Right renal pelvis (tissue), 4 donors: ENCODE data around the gene KLHL6. TPM values are rescaled to one million over a fixed set of nuclear protein-coding genes. Genes with fewer than 3 reads are reported as not detected.
"Not testable (repeated sequence)": the region's sequence is repeated elsewhere in the genome, so short reads cannot be mapped to it uniquely, and the experiment has no call there.

Experiments
- DNase-seq, 4 donors: peaks; one replicate each; pipeline ENCODE4 v3.0.0-alpha.2; 2013; ENCODE audit warnings: low read depth in 4 of 4, low spot score in 3 of 4, missing footprints in 1 of 4
- polyA plus RNA-seq, 4 donors: library from polyadenylated mRNA; unstranded; fragments of 120-200 nt; gene quantifications; one replicate each; pipeline ENCODE4 v1.2.1, GENCODE V29; 2013; ENCODE audit not compliant: insufficient read length in 4 of 4

The KLHL6 gene
- polyA plus RNA-seq, 4 donors: 1.0 to 1.3 (median 1.1) TPM

DNA sequence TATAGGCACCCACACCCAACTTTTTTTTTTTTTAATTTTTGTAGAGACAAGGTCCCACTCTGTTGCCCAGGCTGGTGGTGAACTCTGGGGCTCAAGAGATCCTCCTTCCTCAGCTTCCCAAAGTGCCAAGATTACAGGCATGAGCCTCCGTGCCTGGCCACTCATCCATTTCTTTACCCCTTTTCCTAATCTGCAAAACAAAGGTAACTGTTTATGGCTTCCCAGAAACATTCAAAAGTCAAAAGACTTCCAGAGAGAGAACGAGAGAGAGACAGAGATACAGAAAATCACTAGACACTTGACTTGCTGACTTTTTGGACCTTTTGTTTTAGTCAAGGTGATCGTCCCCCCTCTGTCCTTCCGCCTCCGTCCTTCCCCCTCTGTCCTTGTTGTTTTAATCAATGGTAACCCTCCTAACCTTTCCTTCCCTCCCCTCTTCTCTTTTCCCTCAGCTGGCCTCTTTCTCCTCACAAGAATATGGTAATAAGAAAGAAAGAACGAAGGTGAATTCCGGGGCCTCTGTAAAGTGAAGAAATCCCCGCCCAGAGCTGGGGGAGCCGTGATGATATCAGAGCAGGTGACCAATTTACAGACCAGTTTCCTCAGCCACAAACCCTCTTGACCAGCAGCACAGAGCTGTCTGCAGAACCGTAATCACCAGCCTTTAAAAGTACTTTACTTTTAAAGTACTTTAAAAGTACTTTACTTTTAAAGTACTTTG is 21.9 kb downstream of the KLHL6 start:
- DNase-seq: peak in 1 of 4 donors; percentile 14

- DNase-seq: no peak
These were observed 22.7 kb downstream of the KLHL6 start for GRCh38 chr3:183532620-183533411.

GRCh38 chr3:183529717-183530116 is 25.8 kb downstream of the KLHL6 start:
- no peak for DNase-seq

DNA sequence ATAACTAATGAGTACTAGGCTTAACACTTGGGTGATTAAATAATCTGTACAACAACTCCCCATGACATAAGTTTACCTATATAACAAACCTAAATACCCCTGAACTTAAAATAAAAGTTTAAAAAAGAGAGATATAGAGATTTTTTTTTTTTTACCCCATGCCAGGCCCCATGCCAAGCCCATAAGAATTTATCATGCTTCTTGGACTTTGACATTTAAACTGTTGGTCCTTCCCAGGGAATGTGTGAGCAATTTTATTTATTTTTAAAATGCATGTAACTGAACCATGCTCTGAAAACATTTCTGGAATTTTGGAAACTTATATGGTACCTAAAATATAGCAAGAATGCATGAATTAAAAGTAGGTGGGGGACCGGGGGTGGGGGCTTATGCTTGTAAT is 26.3 kb downstream of the KLHL6 start:
- no peak for DNase-seq

- DNase-seq: not testable (repeated sequence)
These were observed 26.7 kb downstream of the KLHL6 start for GRCh38 chr3:183528758-183529157.

GRCh38 chr3:183527428-183528379 is 27.8 kb downstream of the KLHL6 start:
- DNase-seq: no peak

- DNase-seq: no peak
These were observed 28.6 kb downstream of the KLHL6 start for GRCh38 chr3:183526838-183527427.

- no peak for DNase-seq
These were observed 31.0 kb downstream of the KLHL6 start for GRCh38 chr3:183524476-183524875.

DNA sequence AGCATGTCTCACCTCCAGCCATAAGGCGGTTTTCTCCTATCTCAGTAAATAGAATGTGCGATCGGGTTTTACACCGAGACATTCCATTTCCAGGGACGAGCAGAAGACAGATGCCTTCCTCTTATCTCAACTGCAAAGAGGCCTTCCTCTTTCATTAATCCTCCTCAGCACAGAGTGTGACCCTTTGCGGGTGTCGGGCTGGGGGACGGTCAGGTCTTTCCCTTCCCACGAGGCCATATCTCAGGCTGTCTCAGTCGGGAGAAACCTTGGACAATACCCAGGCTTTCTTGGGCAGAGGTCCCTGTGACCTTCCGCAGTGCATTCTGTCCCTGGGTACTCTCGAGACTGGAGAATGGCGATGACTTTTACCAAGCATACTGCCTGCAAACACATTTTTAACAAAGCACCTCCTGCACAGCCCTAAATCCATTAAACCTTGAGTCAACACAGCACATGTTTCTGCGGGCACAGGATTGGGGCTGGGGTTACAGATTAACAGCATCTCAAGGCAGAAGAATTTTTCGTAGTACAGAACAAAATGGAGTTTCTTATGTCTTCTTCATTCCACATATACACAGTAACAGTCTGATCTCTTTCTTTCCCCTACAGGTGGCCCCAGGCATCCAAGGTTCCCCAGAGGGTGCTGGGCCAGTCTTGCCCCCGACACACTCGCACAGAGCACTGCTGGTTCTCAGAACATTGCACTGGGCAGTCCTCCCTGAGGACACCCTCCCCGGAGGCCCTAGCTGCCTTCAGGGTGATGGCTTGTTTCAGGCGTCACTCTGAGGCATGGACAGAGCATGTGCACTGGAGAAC is 34.6 kb downstream of the KLHL6 start:
- not testable (repeated sequence) for DNase-seq

DNA sequence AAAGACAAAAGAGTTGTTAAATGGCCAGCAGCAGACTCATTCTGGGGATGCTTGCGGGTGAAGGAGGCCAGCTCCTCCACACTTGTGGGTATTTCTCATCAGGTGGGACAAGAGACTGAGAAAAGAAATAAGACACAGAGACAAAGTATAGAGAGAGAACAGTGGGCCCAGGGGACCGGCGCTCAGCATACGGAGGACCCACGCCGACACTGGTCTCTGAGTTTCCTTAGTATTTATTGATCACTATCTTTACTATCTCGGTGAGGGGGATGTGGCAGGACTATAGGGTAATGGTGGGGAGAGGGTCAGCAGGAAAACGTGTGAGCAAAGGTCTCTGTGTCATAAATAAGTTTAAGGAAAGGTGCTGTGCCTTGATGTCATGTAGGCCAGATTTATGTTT is 35.2 kb downstream of the KLHL6 start:
- not testable (repeated sequence) for DNase-seq

DNA sequence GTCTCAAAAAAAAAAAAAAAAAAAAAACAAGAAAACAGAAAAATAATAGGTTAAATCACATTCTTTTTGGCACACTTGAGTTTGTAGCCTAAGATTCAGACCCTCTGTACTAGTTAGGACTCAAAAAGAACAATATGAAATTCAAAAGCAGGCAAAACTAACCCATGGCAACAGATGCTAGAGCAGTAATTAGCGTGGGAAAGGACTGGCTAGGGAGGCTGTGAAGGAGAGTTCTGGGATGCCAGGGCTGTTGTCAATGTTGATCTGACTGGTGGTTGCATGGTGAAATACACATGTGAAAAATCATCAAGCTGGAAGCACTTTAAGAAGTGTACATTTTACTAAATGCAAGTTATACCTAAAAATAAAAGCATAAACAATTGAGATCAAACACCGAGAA is 35.6 kb downstream of the KLHL6 start:
- DNase-seq: no peak

DNA sequence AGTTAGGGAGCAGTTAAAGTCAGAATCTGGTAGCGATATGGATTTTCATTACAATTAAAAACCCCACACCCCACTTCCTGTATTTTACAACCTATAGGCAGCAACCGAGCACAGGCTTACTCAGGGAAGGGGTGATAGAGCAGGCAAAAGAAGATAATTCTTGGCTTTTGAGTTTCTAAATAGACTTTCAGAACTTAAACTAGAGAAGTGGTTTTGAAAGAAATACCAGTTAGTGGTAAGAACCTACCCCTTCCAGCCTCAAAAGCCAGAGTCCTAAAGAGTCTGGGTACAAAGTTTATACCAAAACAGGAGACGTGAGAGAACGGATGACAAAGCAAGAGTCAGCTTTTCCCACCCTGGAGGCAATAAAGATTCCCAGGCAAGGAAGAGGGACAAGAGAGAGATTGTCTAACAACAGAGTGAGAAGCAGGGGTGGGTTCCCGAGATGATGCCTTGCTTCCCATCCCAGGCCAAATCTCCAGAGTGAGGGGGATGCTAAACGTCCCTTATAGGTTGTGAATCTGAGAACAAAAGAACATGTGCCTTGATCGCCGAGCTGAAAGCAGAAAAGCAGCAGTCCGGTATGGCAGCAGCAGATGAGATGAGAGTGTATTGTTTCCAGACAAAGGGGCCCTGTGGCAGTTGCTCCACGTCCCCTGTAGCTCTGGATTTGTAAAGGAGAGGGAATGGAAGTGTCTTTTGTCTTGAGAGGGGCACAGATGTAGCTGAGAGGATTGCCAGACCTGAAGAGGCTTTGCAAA is 36.8 kb downstream of the KLHL6 start:
- DNase-seq: no peak

GRCh38 chr3:183517607-183518006 is 37.9 kb downstream of the KLHL6 start:
- no peak for DNase-seq

DNA sequence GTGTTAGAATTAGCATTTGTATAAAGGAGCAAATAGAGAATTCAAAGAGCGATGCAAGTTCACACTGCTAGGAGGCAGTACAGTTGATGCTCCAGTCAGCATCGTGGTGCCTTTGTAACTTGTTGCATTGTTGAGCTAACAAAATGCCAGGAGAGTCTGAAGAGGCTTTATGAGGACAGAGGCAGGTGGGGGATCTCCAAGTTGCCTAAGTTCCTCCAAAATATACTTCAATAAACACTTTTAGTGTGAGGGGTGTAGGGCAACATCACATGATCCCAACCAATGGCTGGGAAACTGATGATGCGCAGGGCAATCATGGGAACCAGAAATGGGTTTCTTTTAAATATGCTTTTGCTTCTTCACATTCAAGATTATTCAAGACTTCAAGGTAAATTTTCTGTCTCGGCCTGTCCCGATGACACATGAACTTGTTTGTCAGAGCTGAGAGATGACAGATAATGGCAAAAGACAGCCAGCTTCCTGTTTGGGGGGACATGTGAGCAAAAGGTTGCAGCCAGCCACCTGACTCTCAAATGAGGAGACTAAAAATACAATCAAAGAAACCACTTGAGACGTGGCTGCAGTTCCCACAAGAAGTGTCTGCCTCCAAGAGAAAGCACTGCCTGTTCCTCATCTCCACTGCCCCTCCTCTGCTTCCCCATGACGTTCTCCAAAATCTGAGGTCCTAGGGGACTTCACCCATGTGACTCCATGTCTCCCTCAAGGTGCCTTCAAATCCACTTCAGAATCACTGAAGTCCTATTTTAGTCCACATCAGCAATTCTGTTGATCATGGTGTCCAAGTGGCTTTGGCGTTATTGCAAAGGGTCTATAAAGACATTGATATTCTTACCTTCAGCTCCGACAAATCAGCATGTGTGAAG is 39.3 kb downstream of the KLHL6 start:
- DNase-seq: no peak

GRCh38 chr3:183514021-183514420 is 41.5 kb downstream of the KLHL6 start:
- DNase-seq: no peak

DNA sequence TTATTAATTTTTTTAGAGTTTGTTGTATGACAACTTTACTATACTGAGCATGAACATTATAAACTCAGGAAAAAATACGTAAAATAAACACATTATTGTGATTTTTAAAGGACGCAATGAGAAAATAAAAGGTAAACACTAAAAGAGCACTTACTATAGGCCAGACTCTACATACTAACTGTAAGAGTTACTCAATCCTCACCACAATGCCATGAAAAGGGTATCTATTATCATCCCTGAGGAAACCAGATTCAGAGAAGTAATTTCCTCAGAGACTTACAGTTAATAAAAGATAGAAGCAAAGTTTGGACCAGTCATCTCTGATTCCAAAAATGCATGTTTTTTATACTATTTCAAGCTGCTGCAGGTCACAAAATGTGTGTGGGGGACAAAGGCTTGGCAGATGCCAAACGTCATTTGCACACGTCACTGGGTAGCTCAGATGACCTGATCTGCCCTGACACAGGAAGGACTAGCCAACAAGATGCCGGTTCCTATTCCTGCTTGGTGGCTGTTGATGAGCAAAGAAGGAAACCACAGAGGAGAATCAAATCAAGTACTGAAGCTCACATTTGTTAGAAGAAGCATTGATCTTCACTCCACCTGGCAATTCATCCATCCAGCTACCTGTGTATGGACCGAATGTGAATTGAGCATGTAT is 42.3 kb downstream of the KLHL6 start:
- no peak for DNase-seq
